Body of pancreas (tissue), 4 donors: ENCODE results near the gene PDE6B. TPM values are rescaled to one million over a fixed set of nuclear protein-coding genes. Genes with fewer than 3 reads are reported as not detected.

Experiments
- ATAC-seq: fragments of 150-250 bp; one replicate; pipeline ENCODE4 v1.9.1; 2016
- DNase-seq, 4 donors: peaks; one replicate each; pipeline ENCODE4 v3.0.0-alpha.2; 2019
- H3K27ac ChIP-seq, 4 donors: fragments of 200-600 bp; sonication (generic); 1 replicate in 3 of 4; 2 replicates in 1 of 4; pipeline versions ENCODE4 v1.5.1 to v1.6.1; 2016 to 2019; ENCODE audit warnings: mild to moderate bottlenecking in 1 of 4, mixed read lengths in 1 of 4, moderate library complexity in 1 of 4
- H3K27me3 ChIP-seq, 2 donors: fragments of 200-600 bp; sonication (generic); one replicate each; pipeline ENCODE4 v1.6.0; 2016; ENCODE audit warnings: mild to moderate bottlenecking in 1 of 2
- H3K36me3 ChIP-seq, 2 donors: fragments of 200-600 bp; sonication (generic); replicated peaks in 1 of 2; 2 replicates each; pipeline ENCODE4 v1.5.1; 2016; ENCODE audit warnings: low read depth in 2 of 2; ENCODE audit not compliant: insufficient read depth in 1 of 2
- H3K4me1 ChIP-seq: fragments of 200-600 bp; sonication (generic); one replicate; pipeline ENCODE4 v1.6.0; 2016
- H3K4me3 ChIP-seq, 2 donors: fragments of 200-600 bp; sonication (generic); 1 replicate in 1 of 2; 2 replicates in 1 of 2; pipeline ENCODE4 v1.5.1; 2016 to 2019
- H3K9me3 ChIP-seq, 3 donors: fragments of 200-600 bp; sonication (generic); 1 replicate in 2 of 3; 2 replicates in 1 of 3; pipeline ENCODE4 v1.5.1; 2016
- POLR2A ChIP-seq, 3 donors: fragments of 450-650 bp; IDR thresholded peaks; one replicate each; pipeline ENCODE4 v1.6.1; 2016; ENCODE audit warnings: antibody characterized with exemption in 3 of 3, mild to moderate bottlenecking in 2 of 3
- WGBS, 2 donors: methylation state at CpG; one replicate each; pipeline ENCODE4 v1.1.5; 2017; 5-methylcytosine and 5-hydroxymethylcytosine counted together
- intact Hi-C: fragments of 100-400 bp; cut with DNase I; formaldehyde crosslinking; loops from one replicate; pipeline ENCODE4 v1.15.1; 2023
- total RNA-seq, 2 donors: library from RNA; depleted of rRNA; stranded (reverse); fragments of >200 nt; gene quantifications; one replicate each; pipeline ENCODE4 v1.1.0, GENCODE V29; 2016
- TF ChIP-seq, protein P1 (sequence below), 7 experiments: fragments of 450-650 bp in 4 of 7; fragments of 200-600 bp in 3 of 7; sonication (generic) in 3 of 7; IDR thresholded peaks; one replicate each; pipeline ENCODE4 v1.5.1; 2016 to 2019; ENCODE audit warnings: antibody characterized with exemption in 7 of 7

The PDE6B gene
- under 1 TPM in 1 of 2 donors, not detected in 1; 0.26 TPM for total RNA-seq

DNA sequence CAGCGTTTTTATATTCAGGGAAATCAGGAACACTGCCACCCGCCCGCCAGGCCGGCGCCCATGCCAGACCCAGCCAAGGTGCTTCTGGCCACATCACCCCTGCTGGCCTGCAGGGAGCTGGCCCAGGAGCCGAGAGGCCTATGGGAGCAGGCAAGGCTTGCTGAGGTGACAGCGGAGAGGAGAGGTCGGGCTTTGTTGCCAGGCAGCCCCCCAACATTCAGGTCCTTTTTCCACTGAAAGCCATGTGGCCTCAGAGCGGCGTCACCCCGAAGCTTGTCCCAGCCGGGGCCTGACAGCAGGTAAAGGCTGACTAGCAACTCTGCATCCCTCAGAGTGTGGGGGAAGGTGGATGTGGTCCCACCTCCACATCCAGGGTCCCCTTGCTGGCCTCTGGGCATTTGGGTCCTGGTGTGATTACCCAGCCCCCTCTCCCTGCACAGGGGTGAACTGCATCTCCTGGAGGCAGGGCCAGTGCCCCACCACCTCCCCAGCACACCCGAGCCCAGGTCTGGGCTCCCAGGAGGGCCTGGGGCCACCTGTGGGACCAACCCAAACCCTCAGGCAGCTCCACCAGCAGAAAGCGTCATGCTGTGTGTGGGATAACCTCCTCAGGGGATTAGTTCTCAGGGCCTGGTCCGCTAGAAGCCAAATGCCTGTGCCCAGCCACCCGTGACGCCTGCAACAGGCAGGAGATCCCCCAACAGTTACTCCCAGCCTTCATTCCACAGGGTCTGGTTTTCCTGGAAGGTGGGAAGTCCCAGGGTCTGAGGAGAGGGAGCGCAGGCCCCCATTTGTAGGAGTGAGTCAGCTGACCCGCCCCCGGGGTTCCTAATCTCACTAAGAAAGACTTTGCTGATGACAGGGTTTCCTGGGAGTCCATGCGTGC, at the start of gene PDE6B:
Gene PDE6B, plus strand, starts transcription at position 869 of the 886 bp plus-strand sequence. CDS start 54 bp downstream, outside the sequence.
- Histone ChIP-seq H3K4me1 (no peaks in the 10 kb centered on the region), H3K27me3 (no peaks in the 10 kb centered on the region), H3K27ac (no peak within 1 kb of the TSS), H3K36me3 (no peaks in the 10 kb centered on the region), H3K9me3 (no peaks in the 10 kb centered on the region), H3K4me3 (no peak within 1 kb of the TSS)
- no peak for ATAC-seq
- 63 to 90% methylated on average over 3 to 21 of the region's 21 CpGs for WGBS, 2 donors
- intact Hi-C loops = no loop called here
- no peak for DNase-seq
- no peak for TF ChIP-seq POLR2A (IDR thresholded peaks at IDR 0.05)
- TF ChIP-seq, protein P1, sequence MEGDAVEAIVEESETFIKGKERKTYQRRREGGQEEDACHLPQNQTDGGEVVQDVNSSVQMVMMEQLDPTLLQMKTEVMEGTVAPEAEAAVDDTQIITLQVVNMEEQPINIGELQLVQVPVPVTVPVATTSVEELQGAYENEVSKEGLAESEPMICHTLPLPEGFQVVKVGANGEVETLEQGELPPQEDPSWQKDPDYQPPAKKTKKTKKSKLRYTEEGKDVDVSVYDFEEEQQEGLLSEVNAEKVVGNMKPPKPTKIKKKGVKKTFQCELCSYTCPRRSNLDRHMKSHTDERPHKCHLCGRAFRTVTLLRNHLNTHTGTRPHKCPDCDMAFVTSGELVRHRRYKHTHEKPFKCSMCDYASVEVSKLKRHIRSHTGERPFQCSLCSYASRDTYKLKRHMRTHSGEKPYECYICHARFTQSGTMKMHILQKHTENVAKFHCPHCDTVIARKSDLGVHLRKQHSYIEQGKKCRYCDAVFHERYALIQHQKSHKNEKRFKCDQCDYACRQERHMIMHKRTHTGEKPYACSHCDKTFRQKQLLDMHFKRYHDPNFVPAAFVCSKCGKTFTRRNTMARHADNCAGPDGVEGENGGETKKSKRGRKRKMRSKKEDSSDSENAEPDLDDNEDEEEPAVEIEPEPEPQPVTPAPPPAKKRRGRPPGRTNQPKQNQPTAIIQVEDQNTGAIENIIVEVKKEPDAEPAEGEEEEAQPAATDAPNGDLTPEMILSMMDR (IDR thresholded peaks at IDR 0.05) = no peak

DNA sequence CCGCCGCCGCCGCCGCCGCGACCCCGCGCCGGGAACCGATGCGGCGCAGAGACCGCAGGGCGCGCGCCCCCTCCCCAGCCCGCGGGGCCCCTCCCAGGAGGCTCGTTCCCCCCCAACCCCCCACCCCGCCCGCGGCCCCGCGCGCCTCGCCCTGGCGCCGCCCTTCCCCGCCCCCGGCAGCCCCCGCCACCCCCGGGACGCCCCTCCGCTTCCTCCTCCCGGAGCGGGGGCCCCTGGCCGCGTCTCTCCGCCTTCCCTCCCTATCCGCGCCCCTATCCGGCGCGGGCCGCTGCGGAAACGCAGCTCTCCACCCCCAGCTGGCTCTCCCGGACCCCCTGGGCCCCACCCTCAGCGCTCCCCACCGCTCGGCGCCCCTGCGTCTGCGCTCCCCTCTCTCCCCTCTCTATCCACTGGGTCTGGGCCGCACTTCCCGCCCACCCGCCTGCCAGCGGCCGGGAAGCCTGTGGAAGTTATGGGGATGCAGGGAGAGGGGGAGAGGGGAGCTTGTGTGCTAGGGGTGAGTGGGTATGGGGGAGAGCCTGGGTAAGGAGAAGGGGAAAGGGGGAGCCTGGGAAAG, 49.0 kb upstream of the PDE6B start, which contains the start of gene TMEM271:
Gene TMEM271, minus strand, starts transcription at position 51 of the 577 bp plus-strand sequence. CDS start 233 bp downstream, outside the sequence.
- DNase-seq (no peak), ATAC-seq (no peak)
- Histone ChIP-seq H3K27ac (no peak within 1 kb of the TSS), H3K9me3 (no peaks in the 10 kb centered on the region), H3K27me3 (peaks cover 0 to 15% of the 10 kb centered on the region in 2 donors), H3K4me3 (no peak within 1 kb of the TSS), H3K4me1 (peaks cover 6% of the 10 kb centered on the region), H3K36me3 (no peaks in the 10 kb centered on the region)
- WGBS, 2 donors = 1 to 2% methylated on average over 9 to 28 of the region's 60 CpGs
- intact Hi-C loops = no loop called here
- no peak for TF ChIP-seq POLR2A (IDR thresholded peaks at IDR 0.05)
- TF ChIP-seq, protein P1 (IDR thresholded peaks at IDR 0.05) = no peak

DNA sequence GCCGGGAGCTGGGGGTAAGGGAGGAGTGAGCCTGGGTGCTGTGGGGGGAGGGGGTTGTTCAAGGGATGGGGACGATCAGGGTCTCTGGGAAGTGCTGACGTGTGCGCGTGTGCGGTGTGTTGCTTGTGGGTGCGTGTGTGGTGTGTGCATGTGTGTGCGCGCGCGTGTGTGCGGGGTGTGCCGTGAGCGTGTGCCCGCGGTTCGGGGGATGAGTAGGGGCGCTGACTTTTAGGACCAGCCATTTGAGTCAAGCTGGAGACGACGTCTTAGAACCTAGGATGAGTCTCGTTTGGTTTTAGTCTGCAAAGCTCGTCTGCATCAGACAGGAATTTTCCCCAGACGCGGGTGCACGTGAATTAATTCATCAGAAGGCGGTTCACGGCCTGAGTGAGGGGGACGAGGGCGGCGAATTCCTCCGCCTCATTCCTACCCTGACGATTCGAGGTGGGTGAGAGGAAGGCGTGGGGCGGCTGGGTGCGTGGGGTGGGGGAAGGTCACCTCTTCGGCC, 48.3 kb upstream of the PDE6B start:
- 2 to 4% methylated on average over 21 to 37 of the region's 37 CpGs for WGBS, 2 donors
- no peak for DNase-seq
- intact Hi-C loops = no loop called here
- H3K27ac ChIP-seq = no peak overlapping the region
- H3K9me3 ChIP-seq = no peaks in the 10 kb centered on the region
- H3K36me3 ChIP-seq = no peaks in the 10 kb centered on the region
- peaks cover 0 to 15% of the 10 kb centered on the region in 2 donors for H3K27me3 ChIP-seq
- no peak for ATAC-seq
- H3K4me3 ChIP-seq = no peak overlapping the region
- peaks cover 6% of the 10 kb centered on the region for H3K4me1 ChIP-seq
- no peak for TF ChIP-seq POLR2A (IDR thresholded peaks at IDR 0.05)
- TF ChIP-seq, protein P1 (IDR thresholded peaks at IDR 0.05) = no peak

DNA sequence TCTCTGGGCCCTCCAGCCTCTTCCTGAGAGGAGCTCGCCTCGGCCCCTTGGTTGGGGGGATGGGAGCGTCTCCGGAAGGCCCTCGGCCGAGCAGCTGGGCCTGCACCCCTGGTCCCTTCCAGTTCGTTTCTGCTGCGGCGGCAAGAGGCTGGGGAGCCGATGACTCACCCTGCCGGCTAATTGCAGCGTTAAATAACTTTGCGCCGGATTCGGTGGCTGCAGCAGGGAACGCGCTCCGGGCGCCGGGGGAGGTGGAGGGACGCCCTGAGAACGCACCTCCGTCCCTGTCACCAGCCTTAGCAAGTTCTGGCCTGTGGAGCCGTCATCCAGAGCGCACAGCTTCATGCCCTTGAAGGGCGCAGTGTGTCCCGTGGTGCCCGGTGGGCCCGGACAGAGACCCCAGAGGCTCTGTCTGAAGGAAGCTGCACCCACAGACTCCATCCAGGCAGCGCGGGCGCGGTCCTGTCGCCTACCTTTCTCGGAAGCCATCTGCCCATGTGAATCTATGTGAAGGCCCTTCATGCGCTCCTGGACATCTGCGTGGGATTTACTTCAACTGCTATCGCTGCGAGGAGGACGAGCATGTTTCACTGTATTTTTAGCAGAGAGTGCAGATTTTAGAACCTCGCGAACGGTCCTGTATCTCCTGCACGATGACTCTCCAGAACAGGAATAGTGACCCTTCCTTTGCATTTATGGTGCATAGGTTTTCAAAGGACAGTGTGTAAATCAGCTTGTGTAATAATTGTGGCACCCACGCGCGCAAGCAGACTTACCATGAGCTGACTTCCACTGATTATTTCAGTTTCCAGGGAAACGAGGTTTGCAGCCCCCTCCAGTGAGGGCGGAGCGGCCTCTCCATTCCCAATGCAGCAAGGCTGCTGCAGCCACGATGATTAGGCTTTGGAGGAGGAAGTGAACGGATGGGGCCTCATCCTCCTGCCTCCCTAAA, 47.6 kb upstream of the PDE6B start:
- Histone ChIP-seq H3K36me3 (no peaks in the 10 kb centered on the region), H3K27me3 (peaks cover 0 to 15% of the 10 kb centered on the region in 2 donors), H3K9me3 (no peaks in the 10 kb centered on the region), H3K4me1 (peaks cover 6% of the 10 kb centered on the region), H3K27ac (no peak overlapping the region), H3K4me3 (no peak overlapping the region)
- ATAC-seq (no peak), DNase-seq (peak in 1 of 4 donors; percentile 9)
- TF ChIP-seq, protein P1 (IDR thresholded peaks at IDR 0.05) = no peak
- TF ChIP-seq POLR2A (IDR thresholded peaks at IDR 0.05) = no peak
- WGBS, 2 donors = 2 to 18% methylated on average over 5 to 52 of the region's 52 CpGs
- intact Hi-C loops = no loop called here
